HG02840 (cell line): ENCODE results near the gene TYK2.
A peak's percentile ranks its signal among the peaks of the same experiment; 100 is the strongest.

Experiments
- ATAC-seq: cut with Tn5 transposase; IDR thresholded peaks from one replicate; pipeline ENCODE4 v1.9.1; 2021; ENCODE audit warnings: mild to moderate bottlenecking, moderate library complexity, moderate number of reproducible peaks; ENCODE audit not compliant: unreplicated experiment, low FRiP score

The TYK2 gene

GRCh38 chr19:10317045-10317856 is 63.1 kb downstream of the TYK2 start:
- ATAC-seq, result no peak

GRCh38 chr19:10316229-10317044 is 63.9 kb downstream of the TYK2 start:
- no peak for ATAC-seq

GRCh38 chr19:10315335-10316214 is 64.8 kb downstream of the TYK2 start, which contains the start of gene FDX2:
Gene FDX2, minus strand, starts transcription at chr19:10316015. Its CDS starts 19 bp downstream, at chr19:10315996.
- peak; percentile 70 for ATAC-seq

GRCh38 chr19:10309423-10309822 is 70.9 kb downstream of the TYK2 start, which contains the start of gene ZGLP1:
Gene ZGLP1, minus strand, starts transcription at chr19:10309815.
- no peak for ATAC-seq

- ATAC-seq, result no peak
Measured at GRCh38 chr19:10306327-10306726, 74.0 kb downstream of the TYK2 start.

GRCh38 chr19:10305139-10305806 is 75.1 kb downstream of the TYK2 start:
- no peak for ATAC-seq
